HEK293 (cell line): Measurements from ENCODE around the gene PFAS.

Experiments used
- CTCF ChIP-seq: fragments of 450-650 bp; formaldehyde crosslinking; IDR thresholded peaks from 2 replicates; pipeline ENCODE4 v1.5.1; 2016; ENCODE audit warnings: missing biosample characterization, missing genetic modification characterization
- ZBTB7A ChIP-seq: fragments of 450-650 bp; formaldehyde crosslinking; IDR thresholded peaks from 2 replicates; pipeline ENCODE4 v1.5.1; 2016; ENCODE audit warnings: low read depth, missing biosample characterization, missing genetic modification characterization
- ZNF174 ChIP-seq: fragments of 450-650 bp; formaldehyde crosslinking; IDR thresholded peaks from 2 replicates; pipeline ENCODE4 v1.5.0; 2017; ENCODE audit warnings: missing biosample characterization, mild to moderate bottlenecking, missing genetic modification characterization
- ZNF292 ChIP-seq: fragments of 450-650 bp; formaldehyde crosslinking; IDR thresholded peaks from 2 replicates; pipeline ENCODE4 v1.5.1; 2016; ENCODE audit warnings: low read depth, missing biosample characterization, missing genetic modification characterization, borderline replicate concordance

- TF ChIP-seq CTCF (tag by site-specific recombination) (no peak), ZNF174 (tag by site-specific recombination) (no peak), ZNF292 (tag by site-specific recombination) (no peak), ZBTB7A (no peak)
These were observed 38.2 kb upstream of the PFAS start for GRCh38 chr17:8210761-8211458.
